GM03348 (cell line): ENCODE data around the gene SCARB1.

Source experiments
- DNase-seq: peaks from one replicate; pipeline ENCODE4 v3.0.0; 2012; ENCODE audit warnings: low spot score

SCARB1 gene

DNA sequence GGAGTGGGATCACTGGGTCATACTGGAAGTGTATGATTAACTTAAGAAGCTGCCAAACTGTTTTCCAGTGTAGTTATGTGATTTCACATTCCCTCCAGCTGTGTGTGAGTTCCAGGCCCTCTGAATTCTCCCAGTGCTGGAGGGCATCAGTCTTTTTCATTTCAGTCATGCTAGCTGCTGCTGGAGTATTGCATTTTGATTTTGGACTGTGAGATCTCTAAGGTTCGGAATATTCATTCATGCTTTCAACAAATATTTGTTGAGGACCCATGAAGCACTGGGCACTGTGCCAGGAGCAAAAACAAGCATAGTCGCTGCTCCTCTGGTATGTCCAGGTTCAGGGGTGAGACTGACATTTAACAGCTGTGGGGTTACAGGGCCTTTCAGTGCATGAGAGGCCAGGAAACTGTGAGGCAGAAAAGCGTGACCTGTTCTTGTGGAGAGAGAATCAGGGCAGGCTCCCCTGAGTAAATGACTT is 133.2 kb downstream of the SCARB1 start:
- no peak for DNase-seq

DNA sequence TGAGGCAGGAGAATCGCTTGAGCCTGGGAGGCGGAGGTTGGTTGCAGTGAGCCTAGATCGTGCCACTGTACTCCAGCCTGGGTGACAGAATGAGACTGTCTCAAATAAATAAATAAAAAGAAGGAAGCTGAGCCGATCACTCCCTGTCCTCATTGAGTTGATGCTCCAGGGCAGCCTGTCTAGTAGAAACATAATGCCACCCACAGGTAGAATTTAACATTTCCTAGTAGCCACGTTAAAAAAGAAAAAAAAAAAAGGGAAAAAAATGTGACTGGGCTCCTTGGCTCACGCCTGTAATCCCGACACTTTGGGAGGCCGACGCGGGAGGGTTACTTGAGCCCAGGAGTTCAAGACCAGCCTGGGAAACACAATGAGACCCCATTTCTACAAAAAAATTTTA is 135.7 kb downstream of the SCARB1 start:
- no peak for DNase-seq

DNA sequence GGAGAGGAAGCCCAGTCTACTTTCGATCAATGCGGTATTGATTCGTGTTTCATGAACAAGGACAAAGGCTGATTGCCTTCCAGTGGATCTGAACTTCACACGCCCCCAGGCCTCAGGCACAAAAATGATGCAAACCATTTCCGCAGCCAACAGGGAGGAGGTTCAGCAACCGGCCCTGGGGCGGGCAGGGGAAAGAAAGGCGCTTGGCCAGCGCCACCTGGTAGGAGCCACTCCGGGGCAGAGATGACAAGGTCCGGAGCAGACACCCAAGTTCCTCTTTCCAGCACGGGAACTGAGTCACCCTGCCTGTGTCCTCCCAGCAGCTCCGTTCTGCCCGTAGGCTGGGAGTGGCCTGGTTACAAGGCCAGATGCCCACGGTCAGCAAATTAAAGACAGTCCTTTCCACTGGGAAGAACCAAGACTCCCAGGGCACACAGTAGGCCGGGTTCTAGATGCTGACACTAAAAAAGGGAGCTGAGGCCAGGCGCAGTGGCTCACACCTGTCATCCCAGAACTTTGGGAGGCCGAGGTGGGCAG is 136.3 kb downstream of the SCARB1 start:
- DNase-seq, result peak; percentile 74
